ENCODE measurements around the gene ABTB2.

DNA sequence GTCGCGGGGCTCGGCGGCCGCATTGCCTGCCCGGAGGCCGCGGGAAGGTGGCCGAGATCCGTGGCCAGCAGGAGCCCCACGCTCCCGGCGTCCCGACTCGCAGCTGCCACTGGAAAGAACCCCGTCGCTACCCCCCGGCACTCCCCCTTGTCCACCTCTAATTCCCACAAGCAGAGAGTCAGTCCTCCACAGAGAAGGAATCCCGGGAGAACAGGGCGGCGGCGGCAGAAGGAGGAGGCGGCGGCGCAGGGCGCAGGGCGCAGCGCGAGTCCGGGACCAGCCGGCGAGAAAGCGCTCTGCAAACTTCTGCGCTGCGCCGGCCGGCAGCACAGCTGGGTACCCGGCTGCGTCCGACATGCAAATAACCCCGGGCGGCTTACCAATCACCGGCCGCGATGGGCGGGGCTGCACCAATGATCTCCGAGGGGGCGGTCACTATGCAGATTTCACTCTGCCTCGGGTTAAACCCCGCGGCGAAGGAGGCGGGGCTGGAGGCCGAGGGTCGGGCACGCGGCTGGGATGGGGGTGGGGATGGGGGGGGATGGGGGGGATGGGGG is at the start of gene ABTB2:
- TF ChIP-seq, protein P1, sequence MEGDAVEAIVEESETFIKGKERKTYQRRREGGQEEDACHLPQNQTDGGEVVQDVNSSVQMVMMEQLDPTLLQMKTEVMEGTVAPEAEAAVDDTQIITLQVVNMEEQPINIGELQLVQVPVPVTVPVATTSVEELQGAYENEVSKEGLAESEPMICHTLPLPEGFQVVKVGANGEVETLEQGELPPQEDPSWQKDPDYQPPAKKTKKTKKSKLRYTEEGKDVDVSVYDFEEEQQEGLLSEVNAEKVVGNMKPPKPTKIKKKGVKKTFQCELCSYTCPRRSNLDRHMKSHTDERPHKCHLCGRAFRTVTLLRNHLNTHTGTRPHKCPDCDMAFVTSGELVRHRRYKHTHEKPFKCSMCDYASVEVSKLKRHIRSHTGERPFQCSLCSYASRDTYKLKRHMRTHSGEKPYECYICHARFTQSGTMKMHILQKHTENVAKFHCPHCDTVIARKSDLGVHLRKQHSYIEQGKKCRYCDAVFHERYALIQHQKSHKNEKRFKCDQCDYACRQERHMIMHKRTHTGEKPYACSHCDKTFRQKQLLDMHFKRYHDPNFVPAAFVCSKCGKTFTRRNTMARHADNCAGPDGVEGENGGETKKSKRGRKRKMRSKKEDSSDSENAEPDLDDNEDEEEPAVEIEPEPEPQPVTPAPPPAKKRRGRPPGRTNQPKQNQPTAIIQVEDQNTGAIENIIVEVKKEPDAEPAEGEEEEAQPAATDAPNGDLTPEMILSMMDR (IDR thresholded peaks at IDR 0.05 in 2 of 3, conservative IDR thresholded peaks at IDR 0.05 in 1 of 3; ENCODE audit: insufficient read depth in 2 of 3, low read depth in 1 of 3, low read length in 3 of 3), result no peak
- TF ChIP-seq HNRNPUL1 (IDR thresholded peaks at IDR 0.05; ENCODE audit: low read length) (no peak), NCOA4 (IDR thresholded peaks at IDR 0.05; ENCODE audit: partially characterized antibody) (no peak), ZNF140 (CRISPR knock-in tag; IDR thresholded peaks at IDR 0.05) (no peak), POLR2AphosphoS5 (IDR thresholded peaks at IDR 0.05; ENCODE audit: control insufficient read depth, insufficient read depth, low read depth, low read length) (no peak), JUNB (CRISPR knock-in tag; conservative IDR thresholded peaks at IDR 0.05) (no peak), NBN (IDR thresholded peaks at IDR 0.05; ENCODE audit: low read depth) (no peak), NONO (IDR thresholded peaks at IDR 0.05; ENCODE audit: low read depth in 2 of 2, low read length in 1 of 2) (no peak), ZNF316 (IDR thresholded peaks at IDR 0.05) (no peak)

Measured in K562 (cell line).